GM23338 (cell line): Measurements from ENCODE around the gene ARHGEF19. TPM values are rescaled to one million over a fixed set of nuclear protein-coding genes. Genes with fewer than 3 reads are reported as not detected.
A peak's percentile ranks its signal among the peaks of the same experiment; 100 is the strongest.

ENCODE experiments used
- ATAC-seq: fragments of 200-7000 bp; cut with Tn5 transposase; 3 replicates; pipeline ENCODE4 v1.9.1; 2020
- DNase-seq: peaks from one replicate; pipeline ENCODE4 v3.0.0-alpha.2; 2015; ENCODE audit warnings: low spot score
- H2AFZ ChIP-seq: fragments of 200-600 bp; sonication (generic); 2 replicates; pipeline ENCODE4 v1.8.0; 2016; ENCODE audit warnings: antibody characterized with exemption, mild to moderate bottlenecking, moderate library complexity
- H3F3A ChIP-seq: fragments of 200-600 bp; sonication (generic); replicated peaks from 2 replicates; pipeline ENCODE4 v1.8.0; 2017; ENCODE audit warnings: antibody characterized with exemption, mixed run types, low read depth
- H3K27ac ChIP-seq: fragments of 200-600 bp; sonication (generic); 2 replicates; pipeline ENCODE4 v1.6.1; 2016; ENCODE audit warnings: low read depth
- H3K27me3 ChIP-seq: fragments of 200-600 bp; sonication (generic); 2 replicates; pipeline ENCODE4 v1.8.0; 2016; ENCODE audit warnings: mild to moderate bottlenecking, mixed run types, moderate library complexity; ENCODE audit not compliant: insufficient read depth
- H3K36me3 ChIP-seq: fragments of 200-600 bp; sonication (generic); 2 replicates; pipeline ENCODE4 v1.8.0; 2016; ENCODE audit warnings: mild to moderate bottlenecking; ENCODE audit not compliant: insufficient read depth
- H3K4me1 ChIP-seq: fragments of 200-600 bp; sonication (generic); 2 replicates; pipeline ENCODE4 v1.8.0; 2016; ENCODE audit warnings: mild to moderate bottlenecking, moderate library complexity; ENCODE audit not compliant: insufficient read depth
- H3K4me2 ChIP-seq: fragments of 200-600 bp; sonication (generic); 2 replicates; pipeline ENCODE4 v1.7.1; 2017; ENCODE audit warnings: mixed run types
- H3K4me3 ChIP-seq: fragments of 200-600 bp; sonication (generic); 2 replicates; pipeline ENCODE4 v1.6.1; 2016; ENCODE audit warnings: mixed run types
- H3K79me2 ChIP-seq: fragments of 200-600 bp; sonication (generic); replicated peaks from 2 replicates; pipeline ENCODE4 v1.8.0; 2017; ENCODE audit warnings: mild to moderate bottlenecking; ENCODE audit not compliant: insufficient read depth
- H3K9me2 ChIP-seq: fragments of 200-600 bp; sonication (generic); 2 replicates; pipeline ENCODE4 v1.8.0; 2017; ENCODE audit not compliant: insufficient read depth
- H4K20me1 ChIP-seq: fragments of 200-600 bp; sonication (generic); replicated peaks from 2 replicates; pipeline ENCODE4 v1.8.0; 2017; ENCODE audit warnings: mild to moderate bottlenecking; ENCODE audit not compliant: insufficient read depth
- H3K27ac Mint-ChIP-seq: 2 replicates; pipeline ENCODE4 v1.8.0; 2020; ENCODE audit warnings: inconsistent platforms, mild to moderate bottlenecking, moderate library complexity, mixed read lengths
- H3K27me3 Mint-ChIP-seq: 3 replicates; pipeline ENCODE4 v1.8.0; 2022; ENCODE audit warnings: low read depth, mild to moderate bottlenecking, moderate library complexity, mixed read lengths, inconsistent platforms; ENCODE audit not compliant: insufficient read depth, poor library complexity
- H3K36me3 Mint-ChIP-seq: 3 replicates; pipeline ENCODE4 v1.8.0; 2021; ENCODE audit warnings: low read depth, mild to moderate bottlenecking, inconsistent platforms, moderate library complexity, mixed read lengths
- H3K4me1 Mint-ChIP-seq: 3 replicates; pipeline ENCODE4 v1.8.0; 2020; ENCODE audit warnings: mild to moderate bottlenecking, inconsistent platforms, mixed read lengths
- H3K4me3 Mint-ChIP-seq: 3 replicates; pipeline ENCODE4 v1.8.0; 2021; ENCODE audit warnings: moderate library complexity, mild to moderate bottlenecking, inconsistent platforms, mixed read lengths
- H3K9me3 Mint-ChIP-seq: 3 replicates; pipeline ENCODE4 v1.8.0; 2020; ENCODE audit warnings: moderate library complexity, mild to moderate bottlenecking, inconsistent platforms, mixed read lengths
- CREB1 ChIP-seq: fragments of 250-450 bp; sonication (Bioruptor Pico); IDR thresholded peaks from 2 replicates; pipeline ENCODE4 v1.5.0; 2020; ENCODE audit warnings: low read depth, mild to moderate bottlenecking, moderate library complexity
- ETS1 ChIP-seq: IDR thresholded peaks from 2 replicates; pipeline ENCODE4 v1.6.1; 2016; ENCODE audit warnings: antibody characterized with exemption
- EZH2 ChIP-seq: fragments of 200-600 bp; sonication (generic); IDR thresholded peaks from one replicate; pipeline ENCODE4 v1.8.0; 2017; ENCODE audit warnings: antibody characterized with exemption, mild to moderate bottlenecking, low read depth; ENCODE audit not compliant: unreplicated experiment
- JUNB ChIP-seq: IDR thresholded peaks from one replicate; pipeline ENCODE4 v1.6.1; 2016; ENCODE audit warnings: antibody characterized with exemption; ENCODE audit not compliant: unreplicated experiment
- NANOG ChIP-seq: IDR thresholded peaks from 2 replicates; pipeline ENCODE4 v1.6.1; 2016; ENCODE audit warnings: antibody characterized with exemption, borderline replicate concordance
- POLR2AphosphoS5 ChIP-seq: IDR thresholded peaks from 2 replicates; pipeline ENCODE4 v1.6.1; 2016; ENCODE audit warnings: antibody characterized with exemption, low read depth
- STAT1 ChIP-seq: IDR thresholded peaks from one replicate; pipeline ENCODE4 v1.6.1; 2016; ENCODE audit warnings: antibody characterized with exemption; ENCODE audit not compliant: unreplicated experiment
- ZNF114 ChIP-seq: fragments of 250-450 bp; sonication (Bioruptor Pico); IDR thresholded peaks from 2 replicates; pipeline ENCODE4 v1.5.0; 2020; ENCODE audit warnings: mild to moderate bottlenecking, moderate library complexity
- ZNF331 ChIP-seq: fragments of 250-450 bp; sonication (Bioruptor Pico); IDR thresholded peaks from 2 replicates; pipeline ENCODE4 v1.5.0; 2020; ENCODE audit warnings: low read depth, mild to moderate bottlenecking, moderate library complexity
- polyA plus RNA-seq: library from polyadenylated mRNA; unstranded; fragments of >200 nt; fragmentation: Nextera tagmentation; extraction: Ambion mirVana; gene quantifications from 2 replicates; pipeline ENCODE4 v1.2.1, GENCODE V29; 2016
- total RNA-seq: library from RNA; depleted of rRNA; stranded (reverse); fragments of >200 nt; shearing (Covaris generic); gene quantifications from 2 replicates; pipeline ENCODE4 v1.2.3, GENCODE V29; 2014
- TF ChIP-seq, protein P1 (sequence below): IDR thresholded peaks from one replicate; pipeline ENCODE4 v1.6.1; 2018; ENCODE audit warnings: antibody characterized with exemption; ENCODE audit not compliant: unreplicated experiment
- TF ChIP-seq, protein P2 (sequence below), 2 experiments: fragments of 200-600 bp in 1 of 2; sonication (generic) in 1 of 2; conservative IDR thresholded peaks; 2 replicates each; pipeline versions ENCODE4 v1.5.1 to v1.6.1; 2016 to 2017; ENCODE audit warnings: antibody characterized with exemption in 2 of 2, low read depth in 2 of 2, mild to moderate bottlenecking in 2 of 2, moderate library complexity in 1 of 2

Gene ARHGEF19
- total and polyA plus RNA-seq, 2 experiments from 2014 or later: 19.5 to 46.4 TPM

DNA sequence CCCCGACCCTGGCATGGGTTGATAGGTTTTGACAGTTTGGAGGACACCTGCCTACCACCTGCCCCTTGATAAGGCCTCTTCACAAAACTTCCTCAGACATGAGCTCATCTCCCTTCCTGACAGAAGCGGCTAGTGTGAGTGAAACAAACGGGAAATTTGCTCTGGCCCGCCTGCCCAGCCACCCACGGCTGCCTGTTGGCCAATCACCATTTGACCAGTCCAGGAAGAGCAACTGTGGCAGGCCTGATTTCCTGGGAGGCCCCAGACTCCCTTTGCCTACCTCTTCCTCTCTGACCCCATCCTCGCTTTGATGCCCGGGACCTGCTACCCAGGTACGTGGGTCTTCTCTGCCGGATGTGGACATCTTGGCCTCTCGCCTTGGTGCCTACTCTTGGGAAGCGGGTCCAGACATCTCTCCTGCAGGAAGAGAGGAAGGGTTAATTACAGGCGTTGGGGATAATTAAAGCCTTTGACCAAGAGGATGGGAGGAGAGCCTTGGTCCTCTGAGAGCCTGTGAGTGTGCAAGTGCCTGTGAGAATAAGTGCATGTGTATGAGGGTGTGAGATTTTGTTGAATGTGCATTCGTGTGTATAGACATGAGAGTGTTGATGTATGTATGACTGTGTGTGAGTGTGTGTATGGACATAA, 55.5 kb downstream of the ARHGEF19 start (continued):
- TF ChIP-seq ETS1 (no peak), JUNB (no peak), EZH2 (no peak), NANOG (no peak), CREB1 (CRISPR knock-in tag) (no peak), ZNF114 (CRISPR knock-in tag) (no peak), STAT1 (no peak), ZNF331 (CRISPR knock-in tag) (no peak)
- TF ChIP-seq, protein P1, sequence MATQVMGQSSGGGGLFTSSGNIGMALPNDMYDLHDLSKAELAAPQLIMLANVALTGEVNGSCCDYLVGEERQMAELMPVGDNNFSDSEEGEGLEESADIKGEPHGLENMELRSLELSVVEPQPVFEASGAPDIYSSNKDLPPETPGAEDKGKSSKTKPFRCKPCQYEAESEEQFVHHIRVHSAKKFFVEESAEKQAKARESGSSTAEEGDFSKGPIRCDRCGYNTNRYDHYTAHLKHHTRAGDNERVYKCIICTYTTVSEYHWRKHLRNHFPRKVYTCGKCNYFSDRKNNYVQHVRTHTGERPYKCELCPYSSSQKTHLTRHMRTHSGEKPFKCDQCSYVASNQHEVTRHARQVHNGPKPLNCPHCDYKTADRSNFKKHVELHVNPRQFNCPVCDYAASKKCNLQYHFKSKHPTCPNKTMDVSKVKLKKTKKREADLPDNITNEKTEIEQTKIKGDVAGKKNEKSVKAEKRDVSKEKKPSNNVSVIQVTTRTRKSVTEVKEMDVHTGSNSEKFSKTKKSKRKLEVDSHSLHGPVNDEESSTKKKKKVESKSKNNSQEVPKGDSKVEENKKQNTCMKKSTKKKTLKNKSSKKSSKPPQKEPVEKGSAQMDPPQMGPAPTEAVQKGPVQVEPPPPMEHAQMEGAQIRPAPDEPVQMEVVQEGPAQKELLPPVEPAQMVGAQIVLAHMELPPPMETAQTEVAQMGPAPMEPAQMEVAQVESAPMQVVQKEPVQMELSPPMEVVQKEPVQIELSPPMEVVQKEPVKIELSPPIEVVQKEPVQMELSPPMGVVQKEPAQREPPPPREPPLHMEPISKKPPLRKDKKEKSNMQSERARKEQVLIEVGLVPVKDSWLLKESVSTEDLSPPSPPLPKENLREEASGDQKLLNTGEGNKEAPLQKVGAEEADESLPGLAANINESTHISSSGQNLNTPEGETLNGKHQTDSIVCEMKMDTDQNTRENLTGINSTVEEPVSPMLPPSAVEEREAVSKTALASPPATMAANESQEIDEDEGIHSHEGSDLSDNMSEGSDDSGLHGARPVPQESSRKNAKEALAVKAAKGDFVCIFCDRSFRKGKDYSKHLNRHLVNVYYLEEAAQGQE: no peak
- TF ChIP-seq, protein P2, sequence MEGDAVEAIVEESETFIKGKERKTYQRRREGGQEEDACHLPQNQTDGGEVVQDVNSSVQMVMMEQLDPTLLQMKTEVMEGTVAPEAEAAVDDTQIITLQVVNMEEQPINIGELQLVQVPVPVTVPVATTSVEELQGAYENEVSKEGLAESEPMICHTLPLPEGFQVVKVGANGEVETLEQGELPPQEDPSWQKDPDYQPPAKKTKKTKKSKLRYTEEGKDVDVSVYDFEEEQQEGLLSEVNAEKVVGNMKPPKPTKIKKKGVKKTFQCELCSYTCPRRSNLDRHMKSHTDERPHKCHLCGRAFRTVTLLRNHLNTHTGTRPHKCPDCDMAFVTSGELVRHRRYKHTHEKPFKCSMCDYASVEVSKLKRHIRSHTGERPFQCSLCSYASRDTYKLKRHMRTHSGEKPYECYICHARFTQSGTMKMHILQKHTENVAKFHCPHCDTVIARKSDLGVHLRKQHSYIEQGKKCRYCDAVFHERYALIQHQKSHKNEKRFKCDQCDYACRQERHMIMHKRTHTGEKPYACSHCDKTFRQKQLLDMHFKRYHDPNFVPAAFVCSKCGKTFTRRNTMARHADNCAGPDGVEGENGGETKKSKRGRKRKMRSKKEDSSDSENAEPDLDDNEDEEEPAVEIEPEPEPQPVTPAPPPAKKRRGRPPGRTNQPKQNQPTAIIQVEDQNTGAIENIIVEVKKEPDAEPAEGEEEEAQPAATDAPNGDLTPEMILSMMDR (conservative IDR thresholded peaks at IDR 0.05; ENCODE audit: low read depth in 2 of 2): no peak

GRCh38 chr1:16155537-16156410, 56.7 kb downstream of the ARHGEF19 start, which contains the start of gene EPHA2:
EPHA2 (minus strand) TSS chr1:16156069; CDS start chr1:16155932, 137 bp downstream.
- peak within 1 kb of the TSS; percentile 92 for H3K4me3 ChIP-seq
- H2AFZ ChIP-seq: peak within 1 kb of the TSS; percentile 61; the same call in 1 of the 2 replicates
- no peaks in the 10 kb centered on the region for H3K9me3 Mint-ChIP-seq
- no peaks in the 10 kb centered on the region for H3K36me3 ChIP-seq
- TF ChIP-seq POLR2AphosphoS5 (peak; percentile 96), CREB1 (CRISPR knock-in tag) (peak; percentile 99), ZNF114 (CRISPR knock-in tag) (no peak)
- peaks cover 24% of the 10 kb centered on the region for H3K27me3 Mint-ChIP-seq
- H3K27ac ChIP-seq: 0 out of 2 replicates have a peak within 1 kb of the TSS, but pooled peaks have one; percentile 55
- H3K4me2 ChIP-seq: peak within 1 kb of the TSS; percentile 98
- H3F3A ChIP-seq: 0 out of 2 replicates have a peak, but pooled peaks cover 3% of the 10 kb centered on the region
- peak within 1 kb of the TSS; percentile 93 for H3K27ac Mint-ChIP-seq
- peaks cover 47% of the 10 kb centered on the region for H3K79me2 ChIP-seq
- H3K9me2 ChIP-seq: no peaks in the 10 kb centered on the region
- peak within 1 kb of the TSS; percentile 90 for H3K4me3 Mint-ChIP-seq
- H4K20me1 ChIP-seq: peaks cover 11% of the 10 kb centered on the region
- H3K27me3 ChIP-seq: peaks cover 16% of the 10 kb centered on the region
- ATAC-seq: peak; percentile 66
- H3K36me3 Mint-ChIP-seq: no peaks in the 10 kb centered on the region
- peaks cover 47% of the 10 kb centered on the region for H3K4me1 ChIP-seq
- peaks cover 44% of the 10 kb centered on the region for H3K4me1 Mint-ChIP-seq
- peak; percentile 98 for DNase-seq
